BLaER1 (cell line): Measurements from ENCODE around the gene PPP1R2.
A peak's percentile ranks its signal among the peaks of the same experiment; 100 is the strongest.

Experiments
- H3K27ac ChIP-seq: shearing (Covaris generic); formaldehyde crosslinking; 2 replicates; pipeline ENCODE4 v1.8.1; 2022
- H3K27me3 ChIP-seq: shearing (Covaris generic); formaldehyde crosslinking; 2 replicates; pipeline ENCODE4 v1.8.1; 2022
- H3K36me3 ChIP-seq: shearing (Covaris generic); formaldehyde crosslinking; 2 replicates; pipeline ENCODE4 v1.8.1; 2022
- H3K4me1 ChIP-seq: shearing (Covaris generic); formaldehyde crosslinking; 2 replicates; pipeline ENCODE4 v1.8.1; 2022
- H3K4me2 ChIP-seq: shearing (Covaris generic); formaldehyde crosslinking; 2 replicates; pipeline ENCODE4 v1.8.1; 2022
- H3K4me3 ChIP-seq: shearing (Covaris generic); formaldehyde crosslinking; 2 replicates; pipeline ENCODE4 v1.8.1; 2022
- H3K9ac ChIP-seq: shearing (Covaris generic); formaldehyde crosslinking; 2 replicates; pipeline ENCODE4 v1.8.1; 2022
- H3K9me3 ChIP-seq: shearing (Covaris generic); formaldehyde crosslinking; 2 replicates; pipeline ENCODE4 v1.8.1; 2022
- H4K20me1 ChIP-seq: shearing (Covaris generic); formaldehyde crosslinking; 2 replicates; pipeline ENCODE4 v1.8.1; 2022
- Cebpa-rat ChIP-seq: shearing (Covaris generic); IDR thresholded peaks from 2 replicates; pipeline ENCODE4 v1.8.1; 2022

Gene PPP1R2

DNA sequence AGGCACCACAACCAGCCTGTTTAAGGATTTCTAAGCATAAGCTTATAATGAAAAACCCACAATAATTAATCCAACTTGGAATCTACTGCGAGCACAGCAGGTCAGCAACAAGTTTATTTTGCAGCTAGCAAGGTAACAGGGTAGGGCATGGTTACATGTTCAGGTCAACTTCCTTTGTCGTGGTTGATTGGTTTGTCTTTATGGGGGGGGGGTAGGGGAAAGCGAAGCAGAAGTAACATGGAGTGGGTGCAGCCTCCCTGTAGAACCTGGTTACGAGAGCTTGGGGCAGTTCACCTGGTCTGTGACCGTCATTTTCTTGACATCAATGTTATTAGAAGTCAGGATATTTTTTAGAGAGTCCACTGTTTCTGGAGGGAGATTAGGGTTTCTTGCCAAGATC, 25.5 kb upstream of the PPP1R2 start:
- peaks cover 17% of the 10 kb centered on the region for H3K4me1 ChIP-seq

DNA sequence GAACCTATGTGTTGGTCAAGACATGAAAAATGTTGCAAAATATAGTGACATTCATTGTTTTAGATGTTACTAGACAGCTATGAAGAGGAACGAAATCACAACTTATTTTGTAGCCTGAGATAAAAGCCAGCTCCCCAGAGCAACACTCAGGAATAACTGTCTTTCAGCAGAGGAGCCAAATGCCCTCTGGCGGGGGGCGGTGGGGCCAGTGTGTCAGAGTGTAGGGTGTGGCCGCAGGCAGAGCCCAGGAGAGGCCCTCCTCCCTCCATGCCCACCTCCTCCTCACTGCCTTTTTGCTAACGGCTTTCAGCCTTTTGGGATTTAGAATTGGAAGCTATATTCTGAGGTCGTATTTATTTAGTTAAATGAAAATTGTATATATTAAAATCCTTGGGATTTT, 23.7 kb upstream of the PPP1R2 start:
- no peaks in the 10 kb centered on the region for H3K36me3 ChIP-seq
- H3K27me3 ChIP-seq = no peaks in the 10 kb centered on the region
- H3K27ac ChIP-seq = no peak overlapping the region
- no peak overlapping the region for H3K9ac ChIP-seq
- no peaks in the 10 kb centered on the region for H4K20me1 ChIP-seq
- H3K4me1 ChIP-seq = peaks cover 17% of the 10 kb centered on the region
- H3K9me3 ChIP-seq = no peaks in the 10 kb centered on the region
- no peak for TF ChIP-seq Cebpa-rat
- no peak overlapping the region for H3K4me3 ChIP-seq
- no peak overlapping the region for H3K4me2 ChIP-seq

More for the DNA sequence above, 25.5 kb upstream of the PPP1R2 start:
- H4K20me1 ChIP-seq = no peaks in the 10 kb centered on the region
- TF ChIP-seq Cebpa-rat = no peak
- 0 out of 2 replicates have a peak overlapping the region, but pooled peaks have one; percentile 25 for H3K4me2 ChIP-seq
- no peak overlapping the region for H3K27ac ChIP-seq
- H3K27me3 ChIP-seq = no peaks in the 10 kb centered on the region
- H3K4me3 ChIP-seq = no peak overlapping the region
- no peak overlapping the region for H3K9ac ChIP-seq
- no peaks in the 10 kb centered on the region for H3K9me3 ChIP-seq
- no peaks in the 10 kb centered on the region for H3K36me3 ChIP-seq

DNA sequence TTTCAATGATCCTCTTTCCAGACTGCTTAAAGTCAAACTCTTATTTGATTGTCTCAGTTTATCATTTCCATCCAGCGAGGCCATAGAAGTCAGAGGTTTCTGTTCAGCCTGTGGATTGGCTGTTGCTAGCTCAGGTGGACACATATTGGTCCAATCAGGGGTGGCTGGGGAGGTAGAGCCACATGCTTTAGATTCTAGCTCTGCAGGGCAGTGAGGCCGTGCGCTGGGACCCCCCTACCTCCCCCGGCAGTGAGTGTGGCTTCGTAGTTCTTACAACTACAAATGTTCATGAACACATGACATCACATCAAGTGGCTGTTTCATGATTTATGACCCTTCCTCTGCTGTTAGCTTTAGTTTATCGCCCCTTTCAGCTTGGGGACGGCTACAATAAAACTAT, 22.6 kb upstream of the PPP1R2 start:
- Histone ChIP-seq H4K20me1 (no peaks in the 10 kb centered on the region), H3K4me3 (no peak overlapping the region), H3K27ac (no peak overlapping the region), H3K4me1 (peaks cover 17% of the 10 kb centered on the region), H3K4me2 (no peak overlapping the region), H3K9me3 (no peaks in the 10 kb centered on the region), H3K27me3 (no peaks in the 10 kb centered on the region), H3K9ac (no peak overlapping the region), H3K36me3 (no peaks in the 10 kb centered on the region)
- no peak for TF ChIP-seq Cebpa-rat

DNA sequence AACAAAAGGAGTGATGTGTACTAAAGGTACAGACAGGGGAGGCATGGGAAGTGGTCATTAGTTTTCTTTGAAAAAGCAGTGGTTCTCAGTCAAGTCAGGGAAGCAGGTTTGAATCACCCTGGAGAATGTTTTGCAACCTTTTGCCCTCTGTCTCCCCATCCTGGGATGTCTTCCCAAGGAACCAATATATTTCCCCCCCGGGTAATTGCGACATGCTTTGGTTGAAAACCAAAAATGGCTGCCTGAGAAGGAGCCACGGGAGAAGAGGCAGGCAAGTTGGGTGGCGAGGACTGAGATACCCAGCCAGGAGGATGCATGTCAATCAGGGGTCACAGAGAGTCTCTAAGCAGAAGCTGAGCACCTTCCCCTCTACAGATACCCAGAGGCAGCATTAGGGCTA, 20.2 kb upstream of the PPP1R2 start:
- Histone ChIP-seq H3K4me2 (no peak overlapping the region), H3K36me3 (no peaks in the 10 kb centered on the region), H3K27me3 (no peaks in the 10 kb centered on the region), H3K9ac (no peak overlapping the region), H3K9me3 (no peaks in the 10 kb centered on the region), H3K4me3 (no peak overlapping the region), H3K27ac (no peak overlapping the region), H4K20me1 (no peaks in the 10 kb centered on the region), H3K4me1 (peaks cover 7% of the 10 kb centered on the region)
- no peak for TF ChIP-seq Cebpa-rat

DNA sequence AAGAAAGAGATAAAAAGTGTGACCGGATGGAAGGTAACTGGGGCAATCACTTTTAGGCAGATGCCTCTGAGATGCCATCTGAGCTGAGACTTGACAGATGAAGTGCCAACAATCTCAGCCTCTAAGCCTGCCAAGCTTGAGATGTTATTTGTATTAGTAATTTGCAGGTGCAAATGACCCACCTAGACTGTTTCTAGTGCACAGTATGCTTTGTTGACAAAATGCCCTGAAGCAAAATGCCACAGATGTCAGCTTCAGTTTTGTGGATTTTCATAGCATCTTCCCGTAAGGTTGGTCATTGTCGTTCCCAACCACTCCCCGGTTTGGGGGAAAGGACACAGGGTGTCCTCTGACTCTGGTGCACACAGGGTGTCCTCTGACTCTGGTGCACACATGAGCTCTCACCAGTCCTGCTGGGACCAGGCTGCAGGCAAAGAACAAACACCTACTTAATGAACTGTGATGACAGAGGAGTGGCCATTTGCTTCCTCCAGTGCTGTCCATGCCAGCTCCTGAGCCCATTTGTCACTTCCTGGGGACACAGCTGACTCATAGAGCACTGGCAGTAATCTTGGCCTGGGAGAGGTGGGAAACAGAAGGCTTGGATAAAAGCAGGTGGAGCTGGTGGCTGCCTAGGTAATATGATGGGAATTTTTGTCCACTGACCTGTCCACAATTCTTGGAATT, 16.7 kb upstream of the PPP1R2 start:
- H3K9me3 ChIP-seq = no peaks in the 10 kb centered on the region
- no peak overlapping the region for H3K9ac ChIP-seq
- no peak overlapping the region for H3K4me3 ChIP-seq
- TF ChIP-seq Cebpa-rat = no peak
- no peaks in the 10 kb centered on the region for H3K27me3 ChIP-seq
- H3K4me2 ChIP-seq = no peak overlapping the region
- H3K36me3 ChIP-seq = no peaks in the 10 kb centered on the region
- no peaks in the 10 kb centered on the region for H4K20me1 ChIP-seq
- no peak overlapping the region for H3K27ac ChIP-seq
- no peaks in the 10 kb centered on the region; the same call in 1 of the 2 replicates for H3K4me1 ChIP-seq

DNA sequence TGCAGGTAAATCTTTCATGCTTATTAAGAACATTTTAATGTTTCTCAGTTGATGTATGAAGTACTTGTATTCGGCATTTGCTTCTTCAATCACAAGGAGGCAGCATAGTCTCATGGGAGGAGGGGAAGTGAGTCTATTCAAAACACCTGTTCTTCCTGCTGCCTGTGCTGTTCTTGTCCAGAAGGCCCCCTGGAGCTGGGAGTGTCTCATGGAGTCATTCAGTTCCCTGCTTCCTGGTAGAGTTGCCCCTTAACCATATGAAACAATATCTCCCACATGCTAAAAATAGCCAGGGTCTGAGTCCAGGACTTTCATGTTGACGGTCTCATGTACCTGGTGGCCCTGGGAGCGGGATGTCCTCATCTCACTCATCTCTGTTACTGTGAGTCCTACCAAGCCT, 15.5 kb upstream of the PPP1R2 start:
- no peak overlapping the region for H3K4me2 ChIP-seq
- no peaks in the 10 kb centered on the region for H3K36me3 ChIP-seq
- H3K4me3 ChIP-seq = no peak overlapping the region
- TF ChIP-seq Cebpa-rat = no peak
- no peaks in the 10 kb centered on the region for H4K20me1 ChIP-seq
- H3K27ac ChIP-seq = no peak overlapping the region
- H3K4me1 ChIP-seq = no peaks in the 10 kb centered on the region; the same call in 1 of the 2 replicates
- H3K27me3 ChIP-seq = no peaks in the 10 kb centered on the region
- no peak overlapping the region for H3K9ac ChIP-seq
- H3K9me3 ChIP-seq = no peaks in the 10 kb centered on the region

DNA sequence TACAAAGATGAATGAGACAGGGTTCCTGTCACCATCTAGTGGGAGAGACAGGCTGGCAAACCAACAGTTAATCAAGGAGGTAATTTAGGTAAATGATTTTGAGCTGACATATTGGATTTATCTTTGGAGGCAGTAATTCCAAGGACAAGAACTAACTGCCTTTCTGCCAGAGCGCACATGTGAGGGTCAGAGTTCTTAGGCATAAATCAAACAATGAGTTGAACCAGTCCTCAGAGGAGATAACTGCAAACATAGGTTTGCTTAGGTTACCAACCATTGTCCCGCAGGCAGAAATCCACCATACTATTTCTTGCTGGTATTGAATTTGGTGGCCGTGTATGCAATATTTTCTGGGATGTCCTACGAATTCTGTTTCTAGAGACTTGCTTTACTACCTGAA, 14.2 kb upstream of the PPP1R2 start:
- no peak overlapping the region for H3K27ac ChIP-seq
- no peak for TF ChIP-seq Cebpa-rat
- no peak overlapping the region for H3K4me2 ChIP-seq

DNA sequence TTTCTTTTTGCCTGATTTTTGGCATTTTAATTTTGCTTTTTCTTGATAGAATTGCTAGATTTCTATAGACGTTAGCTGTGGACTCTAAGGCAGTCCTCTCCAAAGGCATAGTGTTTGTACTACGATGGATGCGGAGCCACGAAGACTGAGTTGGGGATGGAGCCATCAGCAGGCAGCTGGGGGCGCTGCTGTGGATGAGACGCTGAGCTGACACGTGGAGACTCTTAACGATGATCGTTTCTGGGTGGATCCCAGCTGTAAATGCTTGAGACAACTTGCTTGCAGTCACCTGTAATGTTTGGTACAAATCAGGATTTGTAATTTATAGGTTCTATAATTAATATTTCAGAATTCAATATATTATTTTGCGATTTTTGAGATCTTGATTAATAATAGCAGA, 13.3 kb upstream of the PPP1R2 start:
- H3K36me3 ChIP-seq = no peaks in the 10 kb centered on the region
- H3K4me1 ChIP-seq = peaks cover 7% of the 10 kb centered on the region
- H3K4me3 ChIP-seq = no peak overlapping the region
- H3K4me2 ChIP-seq = no peak overlapping the region
- no peak overlapping the region for H3K9ac ChIP-seq
- H3K27me3 ChIP-seq = no peaks in the 10 kb centered on the region
- no peak overlapping the region for H3K27ac ChIP-seq
- no peak for TF ChIP-seq Cebpa-rat
- H4K20me1 ChIP-seq = no peaks in the 10 kb centered on the region
- no peaks in the 10 kb centered on the region for H3K9me3 ChIP-seq

More for the DNA sequence above, 14.2 kb upstream of the PPP1R2 start:
- Histone ChIP-seq H3K9me3 (no peaks in the 10 kb centered on the region), H3K9ac (no peak overlapping the region), H3K27me3 (no peaks in the 10 kb centered on the region), H3K4me3 (no peak overlapping the region), H4K20me1 (no peaks in the 10 kb centered on the region), H3K4me1 (no peaks in the 10 kb centered on the region; the same call in none of the 2 replicates), H3K36me3 (no peaks in the 10 kb centered on the region)

DNA sequence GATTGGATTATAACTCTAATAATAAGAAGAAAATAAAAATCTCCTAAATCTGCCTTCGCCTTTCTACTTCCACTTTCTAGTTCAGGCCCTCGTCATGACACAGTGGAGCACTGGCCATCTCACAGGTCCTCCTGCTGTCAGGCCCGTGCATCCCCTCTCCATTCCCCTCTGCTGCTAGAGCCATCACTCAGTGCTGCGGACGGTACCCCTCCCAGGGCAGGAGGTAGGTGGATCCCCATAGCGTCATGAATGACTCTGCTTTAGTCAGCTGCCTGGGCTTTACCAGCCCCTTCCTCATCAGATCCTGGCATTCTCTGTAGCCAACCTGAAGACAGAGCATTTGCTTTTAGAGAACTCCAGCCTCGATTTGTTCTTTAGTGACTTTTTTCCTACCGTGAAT, 12.0 kb upstream of the PPP1R2 start:
- Histone ChIP-seq H3K9me3 (no peaks in the 10 kb centered on the region), H3K4me1 (peaks cover 20% of the 10 kb centered on the region), H3K9ac (no peak overlapping the region), H3K36me3 (no peaks in the 10 kb centered on the region), H3K27ac (no peak overlapping the region), H3K27me3 (no peaks in the 10 kb centered on the region), H4K20me1 (no peaks in the 10 kb centered on the region), H3K4me3 (no peak overlapping the region), H3K4me2 (no peak overlapping the region)
- TF ChIP-seq Cebpa-rat = no peak

DNA sequence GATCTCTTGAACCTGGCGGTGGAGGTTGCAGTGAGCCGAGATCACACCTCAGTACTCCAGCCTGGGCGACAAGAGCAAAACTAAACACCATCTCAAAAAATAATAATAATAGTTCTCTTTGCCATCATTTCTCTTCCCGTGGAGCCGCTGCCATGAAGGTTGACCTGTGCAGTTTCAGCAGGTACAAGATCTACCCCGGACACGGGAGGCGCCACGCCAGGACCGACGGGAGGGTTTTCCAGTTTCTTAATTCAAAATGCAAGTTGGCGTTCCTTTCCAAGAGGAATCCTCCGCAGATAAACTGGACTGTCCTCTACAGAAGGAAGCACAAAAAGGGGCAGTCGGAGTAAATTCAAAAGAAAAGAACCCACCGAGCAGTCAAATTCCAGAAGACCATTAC, 11.3 kb upstream of the PPP1R2 start:
- no peaks in the 10 kb centered on the region for H3K36me3 ChIP-seq
- H3K27me3 ChIP-seq = no peaks in the 10 kb centered on the region
- H3K9me3 ChIP-seq = no peaks in the 10 kb centered on the region
- H3K27ac ChIP-seq = no peak overlapping the region
- no peak overlapping the region for H3K4me2 ChIP-seq
- H4K20me1 ChIP-seq = no peaks in the 10 kb centered on the region
- TF ChIP-seq Cebpa-rat = no peak
- no peak overlapping the region for H3K4me3 ChIP-seq
- H3K9ac ChIP-seq = no peak overlapping the region
- H3K4me1 ChIP-seq = peaks cover 27% of the 10 kb centered on the region

DNA sequence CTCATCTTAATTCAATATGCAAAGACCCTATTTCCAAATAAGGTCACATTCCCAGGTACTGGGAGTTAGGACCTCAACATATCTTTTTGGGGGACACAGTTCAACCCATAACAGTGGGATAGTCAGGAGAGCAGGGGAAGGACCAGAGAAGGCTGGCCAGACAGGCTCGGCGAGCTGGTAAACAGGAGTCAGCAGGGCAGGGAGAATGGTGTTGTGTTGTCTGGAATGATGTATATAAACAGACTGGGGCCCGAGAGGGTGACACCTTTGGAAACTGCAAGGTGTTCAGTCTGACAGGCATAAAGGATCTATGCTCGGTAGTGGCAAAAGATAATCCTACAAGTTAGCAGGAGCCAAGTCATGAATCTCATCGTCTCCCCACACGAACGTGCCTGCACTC, 10.1 kb upstream of the PPP1R2 start:
- Histone ChIP-seq H3K9me3 (no peaks in the 10 kb centered on the region), H3K4me3 (no peak overlapping the region), H3K36me3 (no peaks in the 10 kb centered on the region), H4K20me1 (no peaks in the 10 kb centered on the region), H3K27ac (no peak overlapping the region), H3K4me1 (peaks cover 32% of the 10 kb centered on the region), H3K9ac (no peak overlapping the region), H3K4me2 (no peak overlapping the region), H3K27me3 (no peaks in the 10 kb centered on the region)
- no peak for TF ChIP-seq Cebpa-rat
